Colonic mucosa (tissue), 4 donors: ENCODE data around the gene ZNF580. TPM values are rescaled to one million over a fixed set of nuclear protein-coding genes. Genes with fewer than 3 reads are reported as not detected.

ENCODE experiments used
- DNase-seq: peaks from one replicate; pipeline ENCODE4 v3.0.0-alpha.2; 2020
- H3K27ac ChIP-seq: fragments of 200-600 bp; one replicate; pipeline ENCODE4 v1.8.0; 2021
- H3K27me3 ChIP-seq: fragments of 200-600 bp; one replicate; pipeline ENCODE4 v1.8.0; 2021
- H3K36me3 ChIP-seq: fragments of 200-600 bp; one replicate; pipeline ENCODE4 v1.8.0; 2021
- H3K4me1 ChIP-seq: fragments of 200-600 bp; one replicate; pipeline ENCODE4 v1.8.0; 2021; ENCODE audit warnings: mild to moderate bottlenecking
- H3K4me3 ChIP-seq: fragments of 200-600 bp; one replicate; pipeline ENCODE4 v1.8.0; 2021
- H3K9ac ChIP-seq, 2 donors: one replicate each; pipeline ENCODE4 v1.7.0; 2013; ENCODE audit warnings: control low read depth in 2 of 2, low read depth in 2 of 2, low read length in 2 of 2
- H3K9me3 ChIP-seq: fragments of 200-600 bp; one replicate; pipeline ENCODE4 v1.8.0; 2021
- intact Hi-C: fragments of 100-400 bp; cut with DNase I; formaldehyde crosslinking; loops from one replicate; pipeline ENCODE4 v1.14.1; 2022
- total RNA-seq, 2 donors: library from RNA; stranded (reverse); fragmentation: NEBNext Ultra II Directional in 1 of 2; extraction: Animal tissue kit (Norgen Biotek cat#: 25700) in 1 of 2; gene quantifications; one replicate each; pipeline ENCODE4 v1.2.1, GENCODE V29; 2021
- TF ChIP-seq, protein P1 (sequence below): fragments of 200-600 bp; IDR thresholded peaks from one replicate; pipeline ENCODE4 v1.8.0; 2022; ENCODE audit warnings: antibody characterized with exemption, mild to moderate bottlenecking
- donor health status: healthy.
- donor health status: DM: no; HTN: no; CAD: no.
- donor health status: DM: no; HTN: no; CAD: no.

ZNF580 gene
- total RNA-seq, 2 donors from 2014 or later = 18.0 to 28.6 TPM

DNA sequence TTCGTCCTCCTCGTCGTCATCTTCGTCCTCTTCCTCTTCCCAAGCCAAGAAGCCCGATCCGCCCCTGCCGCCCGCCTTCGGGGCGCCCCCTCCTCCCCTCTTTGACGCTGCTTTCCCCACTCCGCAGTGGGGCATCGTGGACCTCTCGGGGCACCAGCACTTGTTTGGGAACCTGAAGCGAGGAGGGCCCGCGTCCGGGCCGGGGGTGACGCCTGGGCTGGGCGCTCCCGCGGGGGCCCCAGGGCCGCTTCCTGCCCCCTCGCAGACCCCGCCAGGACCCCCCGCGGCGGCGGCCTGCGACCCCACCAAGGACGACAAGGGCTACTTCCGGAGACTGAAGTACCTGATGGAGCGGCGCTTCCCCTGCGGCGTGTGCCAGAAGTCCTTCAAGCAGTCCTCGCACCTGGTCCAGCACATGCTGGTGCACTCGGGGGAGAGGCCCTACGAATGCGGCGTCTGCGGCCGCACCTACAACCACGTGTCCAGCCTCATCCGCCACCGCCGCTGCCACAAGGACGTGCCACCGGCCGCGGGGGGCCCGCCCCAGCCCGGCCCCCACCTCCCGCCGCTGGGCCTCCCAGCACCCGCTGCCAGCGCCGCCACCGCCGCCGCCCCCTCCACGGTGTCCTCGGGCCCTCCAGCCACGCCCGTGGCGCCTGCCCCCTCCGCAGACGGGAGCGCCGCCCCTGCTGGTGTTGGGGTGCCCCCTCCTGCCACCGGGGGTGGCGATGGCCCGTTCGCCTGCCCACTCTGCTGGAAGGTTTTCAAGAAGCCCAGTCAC, 26.7 kb upstream of the ZNF580 start:
- H3K4me1 ChIP-seq = no peaks in the 10 kb centered on the region
- no peak overlapping the region for H3K9ac ChIP-seq
- no peaks in the 10 kb centered on the region for H3K27me3 ChIP-seq
- DNase-seq = no peak
- no peaks in the 10 kb centered on the region for H3K9me3 ChIP-seq
- TF ChIP-seq, protein P1, sequence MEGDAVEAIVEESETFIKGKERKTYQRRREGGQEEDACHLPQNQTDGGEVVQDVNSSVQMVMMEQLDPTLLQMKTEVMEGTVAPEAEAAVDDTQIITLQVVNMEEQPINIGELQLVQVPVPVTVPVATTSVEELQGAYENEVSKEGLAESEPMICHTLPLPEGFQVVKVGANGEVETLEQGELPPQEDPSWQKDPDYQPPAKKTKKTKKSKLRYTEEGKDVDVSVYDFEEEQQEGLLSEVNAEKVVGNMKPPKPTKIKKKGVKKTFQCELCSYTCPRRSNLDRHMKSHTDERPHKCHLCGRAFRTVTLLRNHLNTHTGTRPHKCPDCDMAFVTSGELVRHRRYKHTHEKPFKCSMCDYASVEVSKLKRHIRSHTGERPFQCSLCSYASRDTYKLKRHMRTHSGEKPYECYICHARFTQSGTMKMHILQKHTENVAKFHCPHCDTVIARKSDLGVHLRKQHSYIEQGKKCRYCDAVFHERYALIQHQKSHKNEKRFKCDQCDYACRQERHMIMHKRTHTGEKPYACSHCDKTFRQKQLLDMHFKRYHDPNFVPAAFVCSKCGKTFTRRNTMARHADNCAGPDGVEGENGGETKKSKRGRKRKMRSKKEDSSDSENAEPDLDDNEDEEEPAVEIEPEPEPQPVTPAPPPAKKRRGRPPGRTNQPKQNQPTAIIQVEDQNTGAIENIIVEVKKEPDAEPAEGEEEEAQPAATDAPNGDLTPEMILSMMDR = no peak
- no peak overlapping the region for H3K4me3 ChIP-seq
- no peaks in the 10 kb centered on the region for H3K36me3 ChIP-seq
- intact Hi-C loops = no loop called here
- H3K27ac ChIP-seq = no peak overlapping the region

DNA sequence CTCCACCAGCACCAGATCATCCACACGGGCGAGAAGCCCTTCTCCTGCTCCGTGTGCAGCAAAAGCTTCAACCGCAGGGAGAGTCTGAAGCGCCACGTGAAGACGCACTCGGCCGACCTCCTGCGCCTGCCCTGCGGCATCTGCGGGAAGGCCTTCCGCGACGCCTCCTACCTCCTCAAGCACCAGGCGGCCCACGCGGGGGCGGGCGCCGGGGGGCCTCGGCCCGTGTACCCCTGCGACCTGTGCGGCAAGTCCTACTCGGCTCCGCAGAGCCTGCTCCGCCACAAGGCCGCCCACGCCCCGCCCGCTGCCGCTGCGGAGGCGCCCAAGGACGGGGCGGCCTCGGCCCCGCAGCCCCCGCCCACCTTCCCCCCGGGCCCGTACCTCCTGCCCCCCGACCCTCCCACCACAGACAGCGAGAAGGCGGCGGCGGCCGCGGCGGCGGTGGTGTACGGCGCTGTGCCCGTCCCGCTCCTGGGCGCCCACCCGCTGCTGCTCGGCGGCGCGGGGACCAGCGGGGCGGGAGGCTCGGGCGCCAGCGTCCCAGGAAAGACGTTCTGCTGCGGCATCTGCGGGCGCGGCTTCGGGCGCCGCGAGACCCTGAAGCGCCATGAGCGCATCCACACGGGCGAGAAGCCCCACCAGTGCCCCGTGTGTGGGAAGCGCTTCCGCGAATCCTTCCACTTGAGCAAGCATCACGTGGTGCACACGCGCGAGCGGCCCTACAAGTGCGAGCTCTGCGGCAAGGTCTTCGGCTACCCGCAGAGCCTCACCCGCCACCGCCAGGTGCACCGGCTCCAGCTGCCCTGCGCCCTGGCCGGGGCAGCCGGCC, 25.9 kb upstream of the ZNF580 start:
- H3K27ac ChIP-seq = no peak overlapping the region
- no peak overlapping the region for H3K9ac ChIP-seq
- no peak overlapping the region for H3K4me3 ChIP-seq
- no peaks in the 10 kb centered on the region for H3K36me3 ChIP-seq
- H3K9me3 ChIP-seq = no peaks in the 10 kb centered on the region
- intact Hi-C loops = no loop called here
- DNase-seq = no peak
- no peaks in the 10 kb centered on the region for H3K27me3 ChIP-seq
- TF ChIP-seq, protein P1 = no peak
- no peaks in the 10 kb centered on the region for H3K4me1 ChIP-seq

DNA sequence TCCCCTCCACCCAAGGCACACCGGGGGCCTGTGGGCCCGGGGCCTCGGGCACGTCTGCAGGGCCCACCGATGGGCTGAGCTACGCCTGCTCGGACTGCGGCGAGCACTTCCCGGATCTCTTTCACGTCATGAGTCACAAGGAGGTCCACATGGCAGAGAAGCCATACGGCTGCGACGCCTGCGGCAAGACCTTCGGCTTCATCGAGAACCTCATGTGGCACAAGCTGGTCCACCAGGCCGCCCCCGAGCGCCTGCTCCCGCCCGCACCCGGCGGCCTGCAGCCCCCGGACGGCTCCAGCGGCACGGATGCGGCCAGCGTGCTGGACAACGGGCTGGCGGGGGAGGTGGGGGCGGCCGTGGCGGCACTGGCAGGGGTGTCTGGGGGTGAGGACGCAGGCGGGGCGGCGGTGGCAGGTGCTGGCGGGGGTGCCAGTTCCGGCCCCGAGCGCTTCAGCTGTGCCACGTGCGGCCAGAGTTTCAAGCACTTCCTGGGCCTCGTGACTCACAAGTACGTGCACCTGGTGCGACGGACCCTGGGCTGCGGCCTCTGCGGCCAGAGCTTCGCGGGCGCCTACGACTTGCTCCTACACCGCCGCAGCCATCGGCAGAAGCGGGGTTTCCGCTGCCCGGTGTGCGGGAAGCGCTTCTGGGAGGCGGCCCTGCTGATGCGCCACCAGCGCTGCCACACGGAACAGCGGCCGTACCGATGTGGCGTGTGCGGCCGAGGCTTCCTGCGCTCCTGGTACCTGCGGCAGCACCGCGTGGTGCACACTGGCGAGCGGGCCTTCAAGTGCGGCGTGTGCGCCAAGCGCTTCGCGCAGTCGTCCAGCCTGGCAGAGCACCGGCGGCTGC, 25.0 kb upstream of the ZNF580 start:
- no peaks in the 10 kb centered on the region for H3K9me3 ChIP-seq
- H3K27ac ChIP-seq = no peak overlapping the region
- H3K4me3 ChIP-seq = no peak overlapping the region
- H3K36me3 ChIP-seq = no peaks in the 10 kb centered on the region
- TF ChIP-seq, protein P1 = no peak
- H3K9ac ChIP-seq = no peak overlapping the region
- DNase-seq = no peak
- intact Hi-C loops = no loop called here
- no peaks in the 10 kb centered on the region for H3K27me3 ChIP-seq
- H3K4me1 ChIP-seq = no peaks in the 10 kb centered on the region

DNA sequence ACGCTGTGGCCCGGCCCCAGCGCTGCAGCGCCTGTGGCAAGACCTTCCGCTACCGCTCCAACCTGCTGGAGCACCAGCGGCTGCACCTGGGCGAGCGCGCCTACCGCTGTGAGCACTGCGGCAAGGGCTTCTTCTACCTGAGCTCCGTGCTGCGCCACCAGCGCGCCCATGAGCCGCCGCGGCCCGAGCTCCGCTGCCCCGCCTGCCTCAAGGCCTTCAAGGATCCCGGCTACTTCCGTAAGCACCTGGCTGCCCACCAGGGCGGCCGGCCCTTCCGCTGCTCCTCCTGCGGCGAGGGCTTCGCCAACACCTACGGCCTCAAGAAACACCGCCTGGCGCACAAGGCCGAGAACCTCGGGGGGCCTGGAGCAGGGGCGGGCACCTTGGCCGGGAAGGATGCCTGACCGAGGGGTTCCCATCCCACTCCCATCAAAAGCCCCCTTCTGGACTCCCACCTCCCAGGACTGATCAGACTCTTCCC, 24.4 kb upstream of the ZNF580 start:
- no peaks in the 10 kb centered on the region for H3K4me1 ChIP-seq
- DNase-seq = no peak
- H3K9me3 ChIP-seq = no peaks in the 10 kb centered on the region
- no peaks in the 10 kb centered on the region for H3K27me3 ChIP-seq
- no peak overlapping the region for H3K27ac ChIP-seq
- no peaks in the 10 kb centered on the region for H3K36me3 ChIP-seq
- H3K9ac ChIP-seq = no peak overlapping the region
- intact Hi-C loops = no loop called here
- TF ChIP-seq, protein P1 = no peak
- H3K4me3 ChIP-seq = no peak overlapping the region

DNA sequence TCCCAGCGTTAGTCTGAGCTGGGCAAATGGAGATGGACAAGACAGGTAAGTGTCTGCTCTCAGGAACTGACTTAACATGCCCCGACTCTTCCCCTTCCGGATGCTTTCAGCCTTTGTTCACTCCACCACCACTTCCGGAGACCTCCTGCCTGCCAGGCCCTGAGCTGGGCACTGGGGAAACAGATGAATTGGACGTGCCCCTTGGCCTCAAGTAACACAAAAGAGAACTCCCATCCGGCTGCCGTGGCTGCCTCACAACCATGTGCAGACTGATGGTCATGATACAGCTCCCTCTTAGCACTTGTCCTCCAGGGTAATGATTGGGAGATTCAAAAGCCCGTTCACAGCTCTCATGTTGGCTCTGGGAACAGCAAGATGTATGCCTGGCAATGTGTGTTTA, 23.4 kb upstream of the ZNF580 start:
- Histone ChIP-seq H3K27ac (no peak overlapping the region), H3K36me3 (no peaks in the 10 kb centered on the region), H3K4me3 (no peak overlapping the region), H3K27me3 (no peaks in the 10 kb centered on the region), H3K9ac (no peak overlapping the region), H3K9me3 (no peaks in the 10 kb centered on the region), H3K4me1 (no peaks in the 10 kb centered on the region)
- no peak for DNase-seq
- TF ChIP-seq, protein P1 = no peak
- intact Hi-C loops = no loop called here
